ENCODE results near the gene SRSF3.
"Not testable (repeated sequence)": the region's sequence is repeated elsewhere in the genome, so short reads cannot be mapped to it uniquely, and the experiment has no call there.

SRSF3 gene

DNA sequence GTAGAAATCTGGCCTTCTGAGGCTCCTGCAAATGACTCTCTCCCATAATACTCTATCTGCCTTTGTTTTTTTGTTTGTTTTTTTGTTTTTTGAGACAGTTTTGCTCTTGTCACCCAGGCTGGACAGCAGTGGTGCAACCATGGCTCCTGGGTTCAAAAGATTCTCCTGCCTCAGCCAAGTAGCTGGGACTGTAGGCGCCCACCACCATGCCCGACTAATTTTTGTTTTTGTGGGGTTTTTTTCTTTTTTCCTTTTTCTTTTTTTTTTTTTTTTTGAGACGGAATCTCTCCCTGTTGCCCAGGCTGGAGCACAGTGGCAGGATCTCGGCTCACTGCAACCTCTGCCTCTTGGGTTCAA lies 30.3 kb upstream of the SRSF3 start:
- TF ChIP-seq, protein P1, sequence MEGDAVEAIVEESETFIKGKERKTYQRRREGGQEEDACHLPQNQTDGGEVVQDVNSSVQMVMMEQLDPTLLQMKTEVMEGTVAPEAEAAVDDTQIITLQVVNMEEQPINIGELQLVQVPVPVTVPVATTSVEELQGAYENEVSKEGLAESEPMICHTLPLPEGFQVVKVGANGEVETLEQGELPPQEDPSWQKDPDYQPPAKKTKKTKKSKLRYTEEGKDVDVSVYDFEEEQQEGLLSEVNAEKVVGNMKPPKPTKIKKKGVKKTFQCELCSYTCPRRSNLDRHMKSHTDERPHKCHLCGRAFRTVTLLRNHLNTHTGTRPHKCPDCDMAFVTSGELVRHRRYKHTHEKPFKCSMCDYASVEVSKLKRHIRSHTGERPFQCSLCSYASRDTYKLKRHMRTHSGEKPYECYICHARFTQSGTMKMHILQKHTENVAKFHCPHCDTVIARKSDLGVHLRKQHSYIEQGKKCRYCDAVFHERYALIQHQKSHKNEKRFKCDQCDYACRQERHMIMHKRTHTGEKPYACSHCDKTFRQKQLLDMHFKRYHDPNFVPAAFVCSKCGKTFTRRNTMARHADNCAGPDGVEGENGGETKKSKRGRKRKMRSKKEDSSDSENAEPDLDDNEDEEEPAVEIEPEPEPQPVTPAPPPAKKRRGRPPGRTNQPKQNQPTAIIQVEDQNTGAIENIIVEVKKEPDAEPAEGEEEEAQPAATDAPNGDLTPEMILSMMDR (IDR thresholded peaks at IDR 0.05; ENCODE audit: insufficient read depth, low read depth, low read length, missing control alignments), result no peak
- H3K4me3 ChIP-seq (ENCODE audit: low read depth, low read length), result no peak overlapping the region
- DNase-seq (ENCODE audit: low read depth), result no peak

DNA sequence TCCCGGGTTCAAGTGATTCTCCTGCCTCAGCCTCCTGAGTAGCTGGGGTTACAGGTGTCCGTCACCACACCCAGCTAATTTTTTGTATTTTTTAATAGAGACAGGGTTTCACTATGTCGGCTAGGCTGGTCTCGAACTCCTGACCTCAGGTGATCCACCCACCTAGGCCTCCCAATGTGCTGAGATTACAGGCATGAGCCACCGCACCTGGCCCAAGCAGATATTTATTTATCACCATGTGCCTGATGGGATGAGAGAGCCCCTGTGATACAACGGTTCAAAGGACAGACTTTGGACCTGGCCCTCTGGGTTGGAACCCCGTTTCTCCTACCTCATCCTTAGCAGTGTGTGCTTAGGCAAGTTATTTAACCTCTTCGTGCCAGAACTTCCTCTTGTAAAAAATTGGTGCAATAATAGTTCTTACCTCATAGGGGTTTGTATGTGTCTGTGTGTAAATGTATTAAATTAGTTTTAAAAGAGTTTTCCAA lies 27.7 kb upstream of the SRSF3 start:
- no peak for DNase-seq (ENCODE audit: low read depth)
- TF ChIP-seq, protein P1 (IDR thresholded peaks at IDR 0.05; ENCODE audit: insufficient read depth, low read depth, low read length, missing control alignments), result no peak
- no peak overlapping the region for H3K4me3 ChIP-seq (ENCODE audit: low read depth, low read length)

DNA sequence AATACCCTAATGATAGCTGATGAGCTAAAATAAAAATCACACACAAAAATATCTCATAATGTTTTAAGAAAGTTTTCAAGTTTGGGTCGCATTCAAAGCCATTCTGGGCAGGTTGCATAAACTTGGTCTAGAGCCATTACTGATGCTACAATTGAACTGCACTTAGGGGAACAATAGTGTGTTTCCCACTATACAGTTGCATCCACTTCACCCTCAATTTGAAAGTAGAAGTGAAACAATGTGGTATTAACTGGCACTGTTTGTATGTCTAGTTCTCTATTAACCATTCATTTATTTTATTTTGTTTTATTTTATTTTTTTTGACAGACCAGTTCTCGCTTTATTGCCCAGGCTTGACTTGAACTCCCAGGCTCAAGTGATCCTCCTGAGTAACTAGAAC lies 23.9 kb upstream of the SRSF3 start:
- DNase-seq (ENCODE audit: low read depth), result no peak
- H3K4me3 ChIP-seq (ENCODE audit: low read depth, low read length), result no peak overlapping the region
- TF ChIP-seq, protein P1 (IDR thresholded peaks at IDR 0.05; ENCODE audit: insufficient read depth, low read depth, low read length, missing control alignments), result no peak

DNA sequence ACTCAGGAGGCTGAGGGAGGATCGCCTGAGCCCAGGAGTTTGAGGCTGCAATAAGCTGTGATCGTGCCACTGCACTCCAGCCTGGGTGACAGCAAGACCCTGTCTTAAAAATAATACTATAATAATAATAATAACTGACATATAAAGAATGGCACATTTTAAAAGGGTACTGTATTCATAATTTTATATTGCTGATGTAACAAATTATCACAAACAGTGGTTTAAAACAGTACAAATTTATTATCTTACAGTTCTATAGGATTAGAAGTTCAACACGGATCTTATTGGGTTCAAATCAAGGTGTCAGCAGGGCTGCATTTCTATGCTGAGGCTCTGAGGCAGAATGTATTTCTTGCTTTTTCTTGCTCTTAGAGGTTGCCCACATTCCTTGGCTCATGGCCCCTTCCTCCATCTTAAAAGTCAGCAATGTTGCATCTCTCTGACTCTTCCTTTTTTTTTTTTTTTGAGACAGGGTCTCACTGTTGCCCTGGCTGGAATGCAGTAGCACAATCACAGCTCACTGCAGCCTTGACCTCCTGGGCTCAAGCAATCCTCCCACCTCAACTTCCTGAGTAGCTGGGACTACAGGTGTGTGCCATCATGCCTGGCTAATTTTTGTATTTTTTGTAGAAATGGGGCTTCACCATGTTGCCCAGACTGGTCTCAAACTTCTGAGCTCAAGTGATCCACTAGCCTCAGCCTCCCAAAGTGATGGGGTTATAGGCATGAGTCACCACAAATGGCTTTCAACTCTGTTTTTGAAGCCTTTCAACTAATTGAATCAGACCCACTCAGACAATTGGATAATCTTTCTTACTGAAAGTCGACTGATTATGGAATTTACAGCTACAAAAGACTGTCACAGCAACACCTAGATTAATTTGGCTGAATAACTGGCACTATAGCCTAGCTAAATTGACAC lies 22.8 kb upstream of the SRSF3 start:
- no peak for DNase-seq (ENCODE audit: low read depth)
- TF ChIP-seq, protein P1 (IDR thresholded peaks at IDR 0.05; ENCODE audit: insufficient read depth, low read depth, low read length, missing control alignments), result no peak
- no peak overlapping the region for H3K4me3 ChIP-seq (ENCODE audit: low read depth, low read length)

DNA sequence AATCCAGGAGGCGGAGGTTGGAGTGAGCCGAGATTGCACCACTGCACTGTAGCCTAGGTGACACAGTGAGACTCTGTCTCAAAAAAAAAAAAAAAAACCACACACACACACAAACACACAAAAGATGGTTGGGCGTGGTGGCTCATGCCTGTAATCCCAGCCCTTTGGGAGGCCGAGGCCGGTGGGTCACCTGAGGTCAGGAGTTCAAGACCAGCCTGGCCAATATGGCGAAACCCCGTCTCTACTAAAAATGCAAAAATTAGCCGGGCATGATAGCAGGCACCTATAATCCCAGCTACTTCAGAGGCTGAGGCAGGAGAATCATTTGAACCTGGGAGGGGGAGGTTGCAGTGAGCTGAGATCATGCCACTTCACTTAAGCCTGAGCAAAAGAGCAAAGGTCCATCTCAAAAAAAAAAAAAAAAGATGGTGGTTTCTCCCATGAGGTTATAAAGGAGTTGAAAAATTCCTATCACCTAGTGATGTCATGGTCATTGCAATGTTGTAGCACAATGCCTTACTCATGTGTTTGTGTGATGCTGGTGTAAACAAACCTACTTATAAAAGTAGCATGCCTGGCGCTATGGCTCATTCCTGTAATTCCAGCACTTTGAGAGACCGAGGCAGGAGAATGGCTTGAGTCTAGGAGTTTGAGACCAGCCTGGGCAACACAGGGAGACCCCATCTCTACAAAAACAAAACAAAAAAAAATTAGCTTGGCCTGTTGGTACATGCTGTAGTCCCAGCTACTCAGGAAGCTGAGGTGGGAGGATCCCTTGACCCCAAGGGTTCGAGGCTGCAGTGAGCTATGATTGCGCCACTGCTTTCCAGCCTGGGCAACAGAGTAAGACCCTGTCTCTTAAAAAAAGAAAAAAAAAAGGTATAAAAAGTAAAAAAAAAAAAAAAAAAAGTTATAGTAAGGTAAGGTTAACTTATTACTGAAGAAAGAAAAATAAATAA lies 21.5 kb upstream of the SRSF3 start:
- not testable (repeated sequence) for H3K4me3 ChIP-seq (ENCODE audit: low read depth, low read length); DNase-seq (ENCODE audit: low read depth)

DNA sequence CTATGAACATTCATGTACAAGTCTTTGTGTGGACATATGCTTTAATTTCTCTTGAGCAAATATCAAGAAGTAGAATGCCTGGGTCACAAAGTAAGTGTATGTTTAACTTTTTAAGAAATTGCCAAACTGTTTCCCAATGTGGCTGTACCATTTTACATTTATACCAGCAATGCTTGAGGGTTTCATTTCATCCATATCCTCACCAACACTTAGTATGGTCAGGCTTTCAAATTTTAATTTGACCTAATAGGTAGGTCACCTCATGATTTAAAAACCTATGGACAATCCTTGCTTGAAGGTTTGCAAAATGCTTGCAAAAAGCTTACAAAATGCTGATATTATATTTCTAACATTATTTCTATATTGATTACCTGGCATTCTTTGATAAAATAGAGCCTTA lies 19.5 kb upstream of the SRSF3 start:
- no peak overlapping the region for H3K4me3 ChIP-seq (ENCODE audit: low read depth, low read length)
- DNase-seq (ENCODE audit: low read depth), result no peak
- TF ChIP-seq, protein P1 (IDR thresholded peaks at IDR 0.05; ENCODE audit: insufficient read depth, low read depth, low read length, missing control alignments), result no peak

DNA sequence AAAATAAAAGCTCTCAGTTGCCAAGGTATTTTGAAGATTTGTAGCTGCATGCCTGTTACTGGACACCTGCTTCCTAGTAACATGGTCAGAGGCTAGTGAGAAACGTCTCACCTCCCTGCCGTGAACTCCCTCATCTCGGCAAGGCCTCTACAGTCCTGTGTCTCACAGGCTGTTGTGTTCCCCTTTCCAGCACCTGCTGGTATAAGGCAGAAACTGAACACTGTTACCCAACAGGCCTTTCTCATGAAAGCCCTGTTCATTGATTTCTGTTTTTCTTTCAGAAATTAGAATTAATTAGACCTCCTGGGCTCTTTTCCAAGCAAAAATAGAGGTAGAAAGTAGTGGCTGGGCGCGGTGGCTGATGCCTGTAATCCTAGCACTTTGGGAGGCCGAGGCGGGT lies 17.6 kb upstream of the SRSF3 start:
- no peak for DNase-seq (ENCODE audit: low read depth)
- TF ChIP-seq, protein P1 (IDR thresholded peaks at IDR 0.05; ENCODE audit: insufficient read depth, low read depth, low read length, missing control alignments), result no peak
- H3K4me3 ChIP-seq (ENCODE audit: low read depth, low read length), result no peak overlapping the region
